ENCODE results near the gene SIGLEC14. TPM values are rescaled to one million over a fixed set of nuclear protein-coding genes. Genes with fewer than 3 reads are reported as not detected.

The SIGLEC14 gene
- polyA plus RNA-seq, 1 of the 3 experiments (the other 2 are of a cell fraction) = 0.03 TPM

GRCh38 chr19:51615991-51616390 lies 30.6 kb downstream of the SIGLEC14 start:
- Histone ChIP-seq H2AFZ (ENCODE audit: low read depth) (no peak overlapping the region), H3K4me2 (no peak overlapping the region), H4K20me1 (ENCODE audit: insufficient read depth) (no peaks in the 10 kb centered on the region), H3F3A (replicated peaks; ENCODE audit: insufficient read depth) (no peaks in the 10 kb centered on the region), H3K27ac (ENCODE audit: low read depth in 2 of 2, low read length in 1 of 2) (no peak overlapping the region), H3K79me2 (ENCODE audit: insufficient read depth) (no peaks in the 10 kb centered on the region), H3K36me3 (replicated peaks in 1 of 2; ENCODE audit: control insufficient read depth in 1 of 2, insufficient read depth in 2 of 2, low read length in 1 of 2) (no peaks in the 10 kb centered on the region), H3K9ac (no peak overlapping the region), H3K27me3 (ENCODE audit: insufficient read depth) (peaks cover 38% of the 10 kb centered on the region; the same call in 1 of the 2 replicates), H3K4me1 (ENCODE audit: control insufficient read depth in 1 of 2, insufficient read depth in 2 of 2, low read depth in 1 of 2, low read length in 1 of 2) (no peaks in the 10 kb centered on the region), H3K9me2 (no peaks in the 10 kb centered on the region), H3K4me3 (ENCODE audit: low read depth in 2 of 2, low read length in 1 of 2) (no peak overlapping the region), H3K9me3 (no peaks in the 10 kb centered on the region)
- DNase-seq = no peak
- POLR2A ChIA-PET = no interaction called here
- CTCF ChIA-PET = no interaction called here
- WGBS (ENCODE audit: low lambda C conversion rate) = 12% methylated on average over 7 of the region's 7 CpGs
- no peak for TF ChIP-seq CHD2 (IDR thresholded peaks at IDR 0.05; ENCODE audit: low read length, partially characterized antibody)
- TF ChIP-seq ELF1 (IDR thresholded peaks at IDR 0.05) = no peak
- TF ChIP-seq MEF2A (IDR thresholded peaks at IDR 0.05; ENCODE audit: borderline replicate concordance, low read depth) = no peak
- TF ChIP-seq EZH2phosphoT487 (IDR thresholded peaks at IDR 0.05; ENCODE audit: borderline replicate concordance, low read depth) = no peak
- no peak for TF ChIP-seq TEAD4 (IDR thresholded peaks at IDR 0.05; ENCODE audit: borderline replicate concordance, insufficient read depth)
- no peak for TF ChIP-seq SIN3A (IDR thresholded peaks at IDR 0.05; ENCODE audit: borderline replicate concordance, low read depth, low read length)
- no peak for TF ChIP-seq FOXM1 (IDR thresholded peaks at IDR 0.05; ENCODE audit: low read depth)
- no peak for TF ChIP-seq RFX5 (IDR thresholded peaks at IDR 0.05; ENCODE audit: low read length)
- no peak for TF ChIP-seq FOXJ3 (CRISPR knock-in tag; IDR thresholded peaks at IDR 0.05)
- TF ChIP-seq PBX3 (IDR thresholded peaks at IDR 0.05) = no peak
- TF ChIP-seq REST (IDR thresholded peaks at IDR 0.05; ENCODE audit: low read depth, low read length) = no peak
- TF ChIP-seq, protein P1, sequence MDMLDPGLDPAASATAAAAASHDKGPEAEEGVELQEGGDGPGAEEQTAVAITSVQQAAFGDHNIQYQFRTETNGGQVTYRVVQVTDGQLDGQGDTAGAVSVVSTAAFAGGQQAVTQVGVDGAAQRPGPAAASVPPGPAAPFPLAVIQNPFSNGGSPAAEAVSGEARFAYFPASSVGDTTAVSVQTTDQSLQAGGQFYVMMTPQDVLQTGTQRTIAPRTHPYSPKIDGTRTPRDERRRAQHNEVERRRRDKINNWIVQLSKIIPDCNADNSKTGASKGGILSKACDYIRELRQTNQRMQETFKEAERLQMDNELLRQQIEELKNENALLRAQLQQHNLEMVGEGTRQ (IDR thresholded peaks at IDR 0.05; ENCODE audit: borderline replicate concordance, low read depth, low read length) = no peak
- no peak for TF ChIP-seq GABPA (IDR thresholded peaks at IDR 0.05; ENCODE audit: low read depth)
- TF ChIP-seq SMC3 (IDR thresholded peaks at IDR 0.05; ENCODE audit: low read depth, low read length) = no peak
- TF ChIP-seq FOSL2 (IDR thresholded peaks at IDR 0.05; ENCODE audit: borderline replicate concordance, low read depth) = no peak
- TF ChIP-seq RXRA (IDR thresholded peaks at IDR 0.05; ENCODE audit: borderline replicate concordance, low read depth) = no peak

Measured in SK-N-SH (cell line).